SW 1271 (cell line): Measurements from ENCODE around the gene GRIN1.

Experiments
- DNase-seq, 2 experiments: peaks; one replicate each; lab custom pipeline; 2025; lab: John Stamatoyannopoulos, UW

Gene GRIN1

GRCh38 chr9:137164370-137165249 is 25.7 kb downstream of the GRIN1 start:
- no peak for DNase-seq

DNA sequence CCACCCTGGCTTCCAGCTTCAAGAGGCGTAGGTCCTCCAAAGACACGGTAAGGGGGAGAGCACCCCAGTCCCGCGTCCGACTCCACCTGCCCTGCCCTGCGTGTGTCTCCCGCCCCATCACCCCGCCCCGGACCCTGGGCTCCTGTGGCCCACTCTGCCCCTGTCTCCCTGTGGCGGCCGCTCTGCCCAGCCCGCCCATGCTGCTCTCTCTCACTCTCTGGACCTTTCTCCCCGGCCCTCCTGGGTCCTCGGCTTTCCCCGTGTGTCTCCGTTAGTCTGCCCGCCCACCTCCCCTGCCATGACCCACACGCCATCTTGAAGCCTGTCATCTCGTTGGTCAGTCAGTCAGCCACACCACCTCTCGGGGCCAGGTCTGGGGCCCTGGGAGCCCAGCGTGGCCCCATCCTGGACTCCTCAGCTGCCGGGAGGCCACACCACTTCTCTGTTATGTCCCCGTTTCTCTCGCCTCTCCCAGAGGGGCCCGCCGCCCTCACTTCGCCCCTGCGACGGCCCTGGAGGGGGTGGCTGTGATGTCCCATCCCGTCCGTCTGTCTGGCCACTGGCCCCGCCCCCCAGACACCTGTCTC is 26.4 kb downstream of the GRIN1 start:
- no peak for DNase-seq

DNA sequence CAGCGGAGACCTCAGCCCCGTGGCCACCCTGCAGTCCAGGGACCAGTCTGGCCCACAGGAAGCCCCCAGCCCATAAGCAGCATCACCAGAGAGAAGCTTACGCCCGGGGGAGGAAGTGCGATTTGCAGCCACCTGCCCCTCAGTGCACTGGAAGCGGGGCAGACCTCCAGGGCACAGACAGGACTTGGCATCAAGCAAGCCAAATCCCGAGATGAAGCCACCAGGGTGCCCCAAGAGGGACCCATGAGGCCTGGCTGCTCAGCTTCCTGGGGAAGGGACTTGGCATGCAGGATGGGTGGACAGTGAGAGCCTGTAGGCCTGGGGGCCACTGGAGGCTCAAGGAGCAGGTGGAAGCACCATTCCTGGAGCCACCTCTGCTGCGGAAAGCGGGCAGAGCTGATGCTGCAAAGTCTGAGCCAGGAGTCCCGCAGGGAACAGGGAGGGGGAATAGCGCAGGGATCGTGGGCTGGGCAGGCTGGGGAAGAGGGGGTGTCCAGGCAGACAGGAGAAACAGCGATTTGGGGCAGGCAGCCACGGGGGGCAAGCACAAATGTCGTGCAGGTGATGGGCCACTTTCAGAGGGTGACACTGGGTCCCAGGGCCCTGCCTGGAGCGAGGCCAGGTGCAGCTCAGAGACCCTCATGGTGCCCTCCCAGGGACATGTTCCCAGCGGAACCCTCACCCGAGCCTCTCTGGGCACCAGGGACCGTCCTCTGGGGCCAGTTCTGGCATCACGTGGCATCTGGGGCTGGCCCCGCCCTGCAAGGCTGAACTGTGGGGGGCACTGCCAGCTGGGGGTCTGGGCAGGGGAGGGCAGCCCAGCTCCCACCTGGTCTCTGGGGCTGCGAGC is 27.7 kb downstream of the GRIN1 start:
- no peak for DNase-seq

DNA sequence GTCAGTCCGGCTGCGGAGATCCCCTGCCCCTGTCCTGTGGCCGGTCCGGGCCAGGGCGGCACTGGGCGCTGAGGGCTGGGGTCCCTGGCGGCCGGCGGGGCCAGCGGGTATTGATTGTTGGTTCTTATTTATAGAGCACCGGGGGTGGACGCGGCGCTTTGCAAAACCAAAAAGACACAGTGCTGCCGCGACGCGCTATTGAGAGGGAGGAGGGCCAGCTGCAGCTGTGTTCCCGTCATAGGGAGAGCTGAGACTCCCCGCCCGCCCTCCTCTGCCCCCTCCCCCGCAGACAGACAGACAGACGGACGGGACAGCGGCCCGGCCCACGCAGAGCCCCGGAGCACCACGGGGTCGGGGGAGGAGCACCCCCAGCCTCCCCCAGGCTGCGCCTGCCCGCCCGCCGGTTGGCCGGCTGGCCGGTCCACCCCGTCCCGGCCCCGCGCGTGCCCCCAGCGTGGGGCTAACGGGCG is 28.4 kb downstream of the GRIN1 start:
- DNase-seq = no peak

- peak in 1 of 2 experiments; percentile 27 for DNase-seq
Observed at GRCh38 chr9:137167747-137168572, 29.0 kb downstream of the GRIN1 start.

- DNase-seq = no peak
Observed at GRCh38 chr9:137168573-137168903, 29.6 kb downstream of the GRIN1 start.

DNA sequence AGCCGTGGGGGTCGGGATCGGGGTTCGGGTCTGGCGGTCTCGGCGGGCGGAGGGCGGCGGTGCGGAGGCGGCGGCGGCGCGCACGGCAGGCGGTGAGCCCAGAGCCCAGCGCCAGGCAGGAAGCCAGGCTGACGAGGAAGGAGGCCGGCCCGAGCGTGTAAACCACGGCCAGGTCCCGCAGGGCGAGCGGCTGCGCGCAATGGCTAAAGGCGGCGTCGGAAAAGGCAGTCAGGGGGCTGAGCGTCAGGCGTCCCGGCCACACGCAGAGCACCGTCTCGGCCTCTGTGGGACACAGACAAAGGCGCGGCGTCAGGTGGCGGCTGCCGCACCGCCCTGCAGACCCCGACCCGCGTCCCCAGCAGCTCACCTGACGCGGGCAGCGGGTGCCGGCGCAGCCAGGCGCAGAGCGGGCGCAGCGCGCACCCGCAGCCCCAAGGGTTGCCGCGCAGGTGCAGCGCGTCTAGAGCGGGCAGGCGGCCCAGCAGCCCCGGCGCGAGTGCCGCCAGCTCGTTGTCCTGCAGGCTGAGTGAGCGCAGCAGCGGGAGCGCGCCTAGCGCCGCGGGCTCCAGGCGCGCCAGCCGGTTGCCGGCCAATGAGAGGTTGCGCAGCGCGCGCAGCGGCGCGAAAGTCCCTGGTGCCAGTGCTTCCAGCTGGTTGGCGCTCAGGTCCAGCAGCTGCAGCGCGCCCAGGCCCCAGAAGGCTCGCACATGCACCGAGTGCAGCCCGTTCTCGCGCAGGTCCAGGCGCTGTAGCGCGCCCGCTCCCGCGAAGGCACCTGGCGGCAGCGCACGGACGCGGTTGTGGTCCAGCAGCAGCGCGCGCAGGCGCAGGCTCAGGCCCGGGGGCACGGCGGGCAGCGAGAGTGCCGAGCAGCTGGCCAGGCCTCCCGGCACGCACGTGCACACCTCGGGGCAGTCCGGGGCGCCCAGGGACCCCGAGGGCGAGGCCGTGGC is 30.2 kb downstream of the GRIN1 start:
- DNase-seq = peak in 1 of 2 experiments; percentile 64

- DNase-seq = no peak
Observed at GRCh38 chr9:137169896-137170358, 31.0 kb downstream of the GRIN1 start, which contains the start of gene LRRC26. TSS of gene LRRC26 (minus strand) at chr9:137170051. CDS start at chr9:137169943, 108 bp downstream.

DNA sequence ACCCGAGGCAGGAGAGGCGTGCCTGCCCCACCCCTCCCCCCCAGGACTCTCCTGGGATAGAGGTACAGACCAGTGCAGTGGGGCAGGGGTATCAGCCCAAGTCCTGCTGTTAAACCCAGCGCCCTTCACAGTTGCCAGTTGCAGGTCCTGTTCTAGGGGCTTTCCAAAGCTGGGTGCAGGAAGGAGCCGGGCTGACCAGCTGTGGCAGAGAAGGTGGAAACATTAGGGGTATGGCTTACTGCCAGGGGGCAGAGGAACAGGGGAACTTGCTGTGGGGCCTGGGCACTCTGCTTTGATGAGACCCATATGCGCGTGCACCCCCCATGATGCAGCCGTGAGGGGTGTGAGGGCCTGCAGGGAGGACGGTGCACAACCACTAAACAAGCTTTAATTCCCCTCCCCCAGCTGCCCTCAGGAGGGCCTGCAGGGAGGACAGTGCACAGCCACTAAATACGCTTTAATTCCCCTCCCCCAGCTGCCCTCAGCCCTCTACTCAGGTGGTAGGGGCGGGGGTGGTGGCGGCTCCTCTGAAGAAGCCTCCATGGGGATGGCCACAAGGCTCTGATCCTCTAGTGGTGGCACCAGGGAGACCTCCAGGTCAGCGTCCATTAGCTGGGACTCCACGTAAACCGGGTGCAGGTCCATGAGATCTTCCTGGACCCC is 31.7 kb downstream of the GRIN1 start:
- DNase-seq = no peak

- no peak for DNase-seq
Observed at GRCh38 chr9:137171149-137171900, 32.4 kb downstream of the GRIN1 start.

DNA sequence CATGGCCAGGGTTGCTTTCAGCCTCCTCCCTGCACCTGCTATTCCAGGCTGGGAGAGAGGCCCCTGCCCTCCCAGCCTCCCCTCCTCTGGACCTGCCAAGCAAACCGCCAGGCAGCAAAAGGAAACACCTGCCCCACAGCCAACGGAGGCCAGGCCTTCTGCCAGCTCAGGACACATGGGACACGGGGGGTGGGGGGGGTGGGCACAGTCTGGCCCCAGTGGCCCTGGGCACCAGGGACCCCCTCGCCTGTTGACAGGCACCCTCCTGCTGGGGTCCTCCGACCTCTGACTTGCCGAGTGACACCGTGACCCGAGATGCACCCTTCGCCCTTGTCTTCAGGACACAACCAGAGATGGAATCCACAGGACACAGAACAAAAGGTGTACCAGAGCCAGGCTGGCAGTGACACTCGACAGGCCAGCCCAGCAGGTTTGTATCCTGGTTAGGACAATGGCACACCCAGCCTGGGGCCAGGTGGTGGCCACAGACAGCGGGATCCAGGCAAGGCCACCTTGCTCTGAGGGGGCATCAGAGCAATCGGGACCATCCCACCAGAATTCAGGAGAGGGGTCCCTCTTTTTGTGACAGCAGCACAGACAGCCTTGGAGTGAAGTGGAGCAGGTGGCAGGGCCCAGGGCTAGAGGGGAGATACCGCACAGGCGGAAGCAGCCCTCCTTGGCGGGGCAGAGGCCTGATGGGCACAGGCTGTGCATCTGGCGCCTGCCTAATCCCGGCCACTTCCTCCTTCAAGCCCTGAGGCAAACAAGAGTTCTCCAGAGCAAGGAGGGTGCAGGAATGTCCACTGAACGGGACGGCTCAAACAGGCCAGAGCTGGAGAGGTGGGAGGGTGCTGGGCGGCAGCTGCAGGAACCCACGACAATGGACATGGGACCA is 34.2 kb downstream of the GRIN1 start:
- no peak for DNase-seq

GRCh38 chr9:137173796-137174664 is 35.1 kb downstream of the GRIN1 start:
- no peak for DNase-seq

DNA sequence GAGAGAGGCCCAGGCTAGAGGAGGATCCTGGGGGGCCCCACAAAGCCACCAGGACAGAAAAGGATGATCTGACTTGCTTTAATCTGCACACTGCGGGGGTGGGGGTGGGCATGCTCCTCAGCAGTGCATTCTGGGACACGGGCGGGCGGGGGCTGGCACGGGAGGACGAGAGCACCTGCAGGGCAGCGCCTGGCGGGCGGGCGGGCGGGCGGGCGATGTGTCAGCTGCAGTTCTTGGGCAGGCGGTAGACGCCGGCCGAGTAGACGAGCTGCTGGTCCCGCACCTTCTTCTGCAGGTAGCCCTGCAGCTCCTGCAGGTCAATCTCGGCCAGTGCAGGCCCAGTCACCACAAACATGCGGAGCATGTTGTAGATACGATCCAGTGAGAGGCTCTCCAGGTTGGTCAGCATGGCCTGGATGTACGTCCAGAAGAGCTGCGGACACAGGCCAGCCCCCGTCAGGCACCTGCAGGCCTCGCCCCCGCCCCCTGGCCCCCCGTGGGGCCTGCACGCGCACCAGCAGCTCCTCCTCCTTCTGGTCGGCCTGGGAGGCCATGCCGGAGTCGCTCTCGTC is 35.9 kb downstream of the GRIN1 start:
- DNase-seq = no peak

DNA sequence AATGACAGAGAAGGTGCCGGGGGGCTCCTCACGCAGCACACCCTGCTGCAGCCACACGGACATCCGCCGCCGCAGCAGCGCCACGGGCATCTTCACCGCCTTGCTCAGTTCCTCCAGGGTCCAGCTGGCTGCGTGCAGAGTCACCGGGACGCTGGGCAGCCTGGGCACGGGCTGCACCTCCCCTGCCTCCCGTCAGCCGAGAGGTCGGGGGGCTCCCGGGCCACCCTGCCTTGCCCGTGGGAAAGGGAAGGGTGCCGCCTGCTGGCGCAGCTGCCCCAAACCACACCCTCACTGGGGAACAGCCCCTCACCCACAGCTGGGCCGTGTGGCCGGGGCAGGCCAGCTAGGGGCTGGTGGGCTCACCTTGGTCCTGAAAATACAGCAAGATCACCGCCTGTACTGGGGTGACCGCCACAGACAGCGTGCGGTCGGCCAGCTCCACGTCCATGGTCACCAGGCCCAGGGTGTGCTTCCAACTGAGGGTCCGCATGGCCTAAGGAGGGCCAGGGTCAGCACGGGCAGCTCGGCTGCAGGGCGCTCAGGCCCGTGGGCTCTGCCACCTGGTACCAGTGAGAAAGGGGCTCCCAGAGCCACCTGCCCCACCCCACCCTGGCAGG is 36.5 kb downstream of the GRIN1 start:
- DNase-seq = no peak

GRCh38 chr9:137176302-137177182 is 37.6 kb downstream of the GRIN1 start:
- DNase-seq = peak in 1 of 2 experiments; percentile 56
